ENCODE data around the gene FHL1.

Gene FHL1

GRCh38 chrX:136256026-136256425, 108.7 kb downstream of the FHL1 start:
- no peak overlapping the region for H3K4me3 ChIP-seq (ENCODE audit: low read length)

GRCh38 chrX:136258951-136259350, 111.6 kb downstream of the FHL1 start:
- TF ChIP-seq ZNF274 (IDR thresholded peaks at IDR 0.05; ENCODE audit: low read depth, low read length), result no peak

More at GRCh38 chrX:136256026-136256425, 108.7 kb downstream of the FHL1 start:
- no peak for TF ChIP-seq ZNF274 (IDR thresholded peaks at IDR 0.05; ENCODE audit: low read depth, low read length)

GRCh38 chrX:136259543-136259942, 112.2 kb downstream of the FHL1 start:
- H3K4me3 ChIP-seq (ENCODE audit: low read length), result no peak overlapping the region
- no peak for TF ChIP-seq ZNF274 (IDR thresholded peaks at IDR 0.05; ENCODE audit: low read depth, low read length)

More at GRCh38 chrX:136258951-136259350, 111.6 kb downstream of the FHL1 start:
- no peak overlapping the region for H3K4me3 ChIP-seq (ENCODE audit: low read length)

- no peak overlapping the region for H3K4me3 ChIP-seq (ENCODE audit: low read length)
- TF ChIP-seq ZNF274 (IDR thresholded peaks at IDR 0.05; ENCODE audit: low read depth, low read length), result no peak
Observed at GRCh38 chrX:136260776-136261175, 113.4 kb downstream of the FHL1 start.

Measured in GM08714 (cell line).